Measurements from ENCODE around the gene RNF138.
"Not testable (repeated sequence)": the region's sequence is repeated elsewhere in the genome, so short reads cannot be mapped to it uniquely, and the experiment has no call there.

The RNF138 gene

GRCh38 chr18:32074206-32074605, 17.5 kb upstream of the RNF138 start:
- H3K4me3 ChIP-seq (ENCODE audit: low read depth, low read length), result no peak overlapping the region
- no peaks in the 10 kb centered on the region for H3K36me3 ChIP-seq (ENCODE audit: insufficient read depth, low read length)
- H3K27me3 ChIP-seq (ENCODE audit: insufficient read depth, low read length), result no peaks in the 10 kb centered on the region
- no peak overlapping the region for H2AFZ ChIP-seq (ENCODE audit: low read length, unreplicated experiment)
- H3K4me1 ChIP-seq (ENCODE audit: control insufficient read depth, insufficient read depth, low read length, unreplicated experiment), result no peaks in the 10 kb centered on the region
- no peak overlapping the region for H3K27ac ChIP-seq (ENCODE audit: low read depth, low read length)
- H3K79me2 ChIP-seq (ENCODE audit: control insufficient read depth, insufficient read depth, low read length, unreplicated experiment), result no peaks in the 10 kb centered on the region

- H3K4me3 ChIP-seq (ENCODE audit: low read depth, low read length), result no peak overlapping the region
- no peaks in the 10 kb centered on the region for H3K27me3 ChIP-seq (ENCODE audit: insufficient read depth, low read length)
- no peaks in the 10 kb centered on the region for H3K79me2 ChIP-seq (ENCODE audit: control insufficient read depth, insufficient read depth, low read length, unreplicated experiment)
- no peaks in the 10 kb centered on the region for H3K4me1 ChIP-seq (ENCODE audit: control insufficient read depth, insufficient read depth, low read length, unreplicated experiment)
- H3K27ac ChIP-seq (ENCODE audit: low read depth, low read length), result no peak overlapping the region
- no peaks in the 10 kb centered on the region for H3K36me3 ChIP-seq (ENCODE audit: insufficient read depth, low read length)
- no peak overlapping the region for H2AFZ ChIP-seq (ENCODE audit: low read length, unreplicated experiment)
Observed at GRCh38 chr18:32078845-32079244, 12.8 kb upstream of the RNF138 start.

GRCh38 chr18:32081881-32082280, 9.8 kb upstream of the RNF138 start:
- Histone ChIP-seq H3K4me1 (ENCODE audit: control insufficient read depth, insufficient read depth, low read length, unreplicated experiment) (peaks cover 20% of the 10 kb centered on the region), H3K36me3 (ENCODE audit: insufficient read depth, low read length) (no peaks in the 10 kb centered on the region), H3K27me3 (ENCODE audit: insufficient read depth, low read length) (no peaks in the 10 kb centered on the region), H3K4me3 (ENCODE audit: low read depth, low read length) (no peak overlapping the region), H3K79me2 (ENCODE audit: control insufficient read depth, insufficient read depth, low read length, unreplicated experiment) (no peaks in the 10 kb centered on the region), H3K27ac (ENCODE audit: low read depth, low read length) (no peak overlapping the region), H2AFZ (ENCODE audit: low read length, unreplicated experiment) (no peak overlapping the region)

- Histone ChIP-seq H3K27ac (ENCODE audit: low read depth, low read length) (no peak overlapping the region), H3K36me3 (ENCODE audit: insufficient read depth, low read length) (no peaks in the 10 kb centered on the region), H3K27me3 (ENCODE audit: insufficient read depth, low read length) (no peaks in the 10 kb centered on the region), H3K4me1 (ENCODE audit: control insufficient read depth, insufficient read depth, low read length, unreplicated experiment) (peaks cover 25% of the 10 kb centered on the region), H3K4me3 (ENCODE audit: low read depth, low read length) (no peak overlapping the region), H3K79me2 (ENCODE audit: control insufficient read depth, insufficient read depth, low read length, unreplicated experiment) (no peaks in the 10 kb centered on the region), H2AFZ (ENCODE audit: low read length, unreplicated experiment) (no peak overlapping the region)
Observed at GRCh38 chr18:32083781-32084180, 7.9 kb upstream of the RNF138 start.

GRCh38 chr18:32086881-32087280, 4.8 kb upstream of the RNF138 start:
- Histone ChIP-seq H3K4me3 (ENCODE audit: low read depth, low read length) (no peak overlapping the region), H2AFZ (ENCODE audit: low read length, unreplicated experiment) (peak overlapping the region; percentile 67), H3K27ac (ENCODE audit: low read depth, low read length) (no peak overlapping the region), H3K27me3 (ENCODE audit: insufficient read depth, low read length) (no peaks in the 10 kb centered on the region), H3K36me3 (ENCODE audit: insufficient read depth, low read length) (no peaks in the 10 kb centered on the region), H3K79me2 (ENCODE audit: control insufficient read depth, insufficient read depth, low read length, unreplicated experiment) (no peaks in the 10 kb centered on the region), H3K4me1 (ENCODE audit: control insufficient read depth, insufficient read depth, low read length, unreplicated experiment) (peaks cover 25% of the 10 kb centered on the region)

DNA sequence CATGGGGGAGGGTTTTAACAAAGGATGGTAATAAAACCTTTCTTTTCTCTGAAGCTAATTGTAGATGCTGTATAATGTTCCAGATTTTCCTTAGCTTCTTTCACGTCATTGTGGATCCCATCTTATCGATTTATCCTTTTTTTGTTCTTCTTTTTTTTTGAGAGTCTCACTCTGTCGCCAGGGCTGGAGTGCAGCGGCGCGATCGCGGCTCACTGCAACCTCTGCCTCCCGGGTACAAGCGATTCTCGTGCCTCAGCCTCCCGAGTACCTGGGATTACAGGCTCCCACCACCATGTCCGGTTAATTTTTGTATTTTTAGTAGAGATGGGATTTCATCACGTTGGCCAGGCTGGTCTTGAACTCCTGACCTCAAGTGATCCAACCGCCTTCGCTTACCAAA, 843 bp upstream of the RNF138 start:
- H3K4me3 ChIP-seq (ENCODE audit: low read depth, low read length); H3K27ac ChIP-seq (ENCODE audit: low read depth, low read length); H3K27me3 ChIP-seq (ENCODE audit: insufficient read depth, low read length); H3K36me3 ChIP-seq (ENCODE audit: insufficient read depth, low read length); H2AFZ ChIP-seq (ENCODE audit: low read length, unreplicated experiment): not testable (repeated sequence)
- H3K4me1 ChIP-seq (ENCODE audit: control insufficient read depth, insufficient read depth, low read length, unreplicated experiment), result peaks cover 23% of the 10 kb centered on the region
- peaks cover 33% of the 10 kb centered on the region for H3K79me2 ChIP-seq (ENCODE audit: control insufficient read depth, insufficient read depth, low read length, unreplicated experiment)

GRCh38 chr18:32091325-32091723, 350 bp upstream of the RNF138 start:
- H3K4me3 ChIP-seq (ENCODE audit: low read depth, low read length), result peak overlapping the region; percentile 78
- H3K27ac ChIP-seq (ENCODE audit: low read depth, low read length), result peak overlapping the region; percentile 91
- H2AFZ ChIP-seq (ENCODE audit: low read length, unreplicated experiment), result peak overlapping the region; percentile 49
- no peaks in the 10 kb centered on the region for H3K36me3 ChIP-seq (ENCODE audit: insufficient read depth, low read length)
- peaks cover 20% of the 10 kb centered on the region for H3K4me1 ChIP-seq (ENCODE audit: control insufficient read depth, insufficient read depth, low read length, unreplicated experiment)
- peaks cover 37% of the 10 kb centered on the region for H3K79me2 ChIP-seq (ENCODE audit: control insufficient read depth, insufficient read depth, low read length, unreplicated experiment)
- H3K27me3 ChIP-seq (ENCODE audit: insufficient read depth, low read length), result no peaks in the 10 kb centered on the region

GRCh38 chr18:32092422-32093101, 888 bp downstream of the RNF138 start:
- Histone ChIP-seq H3K36me3 (ENCODE audit: insufficient read depth, low read length) (peaks cover 7% of the 10 kb centered on the region; the same call in 1 of the 2 replicates), H3K4me3 (ENCODE audit: low read depth, low read length) (peak overlapping the region; percentile 78), H3K4me1 (ENCODE audit: control insufficient read depth, insufficient read depth, low read length, unreplicated experiment) (peaks cover 12% of the 10 kb centered on the region), H3K27ac (ENCODE audit: low read depth, low read length) (peak overlapping the region; percentile 91), H3K27me3 (ENCODE audit: insufficient read depth, low read length) (no peaks in the 10 kb centered on the region), H2AFZ (ENCODE audit: low read length, unreplicated experiment) (peak overlapping the region; percentile 21), H3K79me2 (ENCODE audit: control insufficient read depth, insufficient read depth, low read length, unreplicated experiment) (peaks cover 50% of the 10 kb centered on the region)

DNA sequence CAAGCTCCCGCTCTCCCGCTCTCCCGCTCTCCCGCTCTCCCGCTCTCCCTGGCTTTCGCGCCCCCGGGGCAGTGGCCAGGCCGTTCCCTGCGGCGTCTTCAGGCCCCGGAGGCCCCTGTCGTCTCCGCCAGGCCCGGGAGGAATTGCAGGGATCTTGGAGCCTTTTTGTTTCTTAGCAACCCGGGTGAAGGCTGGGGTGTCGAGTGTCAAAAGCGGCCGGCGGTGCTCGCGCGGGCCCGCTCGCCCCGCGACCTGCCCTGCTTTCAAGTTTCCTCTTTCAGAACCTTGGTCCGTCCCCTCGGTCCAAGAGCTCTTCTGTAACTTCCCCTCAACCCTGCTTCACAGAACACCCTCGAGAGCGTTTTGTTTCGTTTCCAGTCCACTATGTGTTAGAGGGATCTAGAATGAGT, 1.4 kb downstream of the RNF138 start:
- H3K79me2 ChIP-seq (ENCODE audit: control insufficient read depth, insufficient read depth, low read length, unreplicated experiment), result peaks cover 55% of the 10 kb centered on the region
- H3K4me3 ChIP-seq (ENCODE audit: low read depth, low read length), result peak overlapping the region; percentile 78
- H3K36me3 ChIP-seq (ENCODE audit: insufficient read depth, low read length), result peaks cover 7% of the 10 kb centered on the region; the same call in 1 of the 2 replicates
- peak overlapping the region; percentile 21 for H2AFZ ChIP-seq (ENCODE audit: low read length, unreplicated experiment)
- peak overlapping the region; percentile 81 for H3K27ac ChIP-seq (ENCODE audit: low read depth, low read length)
- H3K4me1 ChIP-seq (ENCODE audit: control insufficient read depth, insufficient read depth, low read length, unreplicated experiment), result peaks cover 12% of the 10 kb centered on the region
- H3K27me3 ChIP-seq (ENCODE audit: insufficient read depth, low read length), result no peaks in the 10 kb centered on the region

- H3K27ac ChIP-seq (ENCODE audit: low read depth, low read length), result peak overlapping the region; percentile 81
- no peak overlapping the region for H2AFZ ChIP-seq (ENCODE audit: low read length, unreplicated experiment)
- no peaks in the 10 kb centered on the region for H3K27me3 ChIP-seq (ENCODE audit: insufficient read depth, low read length)
- H3K4me3 ChIP-seq (ENCODE audit: low read depth, low read length), result peak overlapping the region; percentile 78
- H3K4me1 ChIP-seq (ENCODE audit: control insufficient read depth, insufficient read depth, low read length, unreplicated experiment), result peaks cover 12% of the 10 kb centered on the region
- H3K36me3 ChIP-seq (ENCODE audit: insufficient read depth, low read length), result peaks cover 7% of the 10 kb centered on the region; the same call in 1 of the 2 replicates
- peaks cover 58% of the 10 kb centered on the region for H3K79me2 ChIP-seq (ENCODE audit: control insufficient read depth, insufficient read depth, low read length, unreplicated experiment)
Observed at GRCh38 chr18:32093523-32093922, 1.8 kb downstream of the RNF138 start.

DNA sequence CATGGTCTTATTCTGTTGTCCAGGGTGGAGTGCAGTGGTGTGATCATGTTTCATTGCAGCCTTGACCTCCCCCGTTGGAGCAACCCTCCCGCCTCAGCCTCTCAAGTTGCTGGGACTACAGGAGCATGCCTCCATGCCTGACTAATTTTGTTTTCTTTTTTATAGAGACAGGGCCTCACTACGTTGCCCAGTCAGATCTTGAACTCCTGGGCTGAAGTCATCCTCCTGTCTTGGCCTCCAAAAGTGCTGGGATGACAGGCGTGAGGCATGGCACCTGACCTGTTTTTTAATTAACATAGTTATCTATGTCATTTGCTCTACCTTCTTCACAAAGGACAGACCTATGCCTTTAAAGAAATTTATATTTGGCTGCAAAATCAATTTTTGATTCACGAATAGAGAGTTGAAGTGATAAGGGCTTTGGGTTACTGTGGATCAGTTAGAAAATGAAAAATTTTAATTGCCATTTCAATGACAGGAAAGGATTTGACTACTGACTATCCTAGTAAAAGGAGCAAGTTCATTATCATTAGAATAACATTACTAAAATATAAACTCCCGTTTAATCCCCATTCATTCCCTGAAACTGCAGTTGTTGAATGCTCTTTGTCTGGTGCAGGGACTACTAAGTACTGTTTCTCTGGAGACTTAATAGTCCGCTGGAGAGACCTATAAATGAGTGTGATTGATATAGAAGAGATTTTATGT, 3.7 kb downstream of the RNF138 start:
- Histone ChIP-seq H3K27ac (ENCODE audit: low read depth, low read length) (no peak overlapping the region), H3K79me2 (ENCODE audit: control insufficient read depth, insufficient read depth, low read length, unreplicated experiment) (peaks cover 74% of the 10 kb centered on the region), H3K4me1 (ENCODE audit: control insufficient read depth, insufficient read depth, low read length, unreplicated experiment) (peaks cover 12% of the 10 kb centered on the region), H2AFZ (ENCODE audit: low read length, unreplicated experiment) (no peak overlapping the region), H3K4me3 (ENCODE audit: low read depth, low read length) (no peak overlapping the region), H3K36me3 (ENCODE audit: insufficient read depth, low read length) (peaks cover 7% of the 10 kb centered on the region; the same call in 1 of the 2 replicates), H3K27me3 (ENCODE audit: insufficient read depth, low read length) (no peaks in the 10 kb centered on the region)

Measured in ACC112 (cell line).